ENCODE results near the gene ESYT2. TPM values are rescaled to one million over a fixed set of nuclear protein-coding genes. Genes with fewer than 3 reads are reported as not detected.

The ESYT2 gene
- polyA plus RNA-seq, 1 of the 3 experiments (the other 2 are of a cell fraction): 34.2 TPM

DNA sequence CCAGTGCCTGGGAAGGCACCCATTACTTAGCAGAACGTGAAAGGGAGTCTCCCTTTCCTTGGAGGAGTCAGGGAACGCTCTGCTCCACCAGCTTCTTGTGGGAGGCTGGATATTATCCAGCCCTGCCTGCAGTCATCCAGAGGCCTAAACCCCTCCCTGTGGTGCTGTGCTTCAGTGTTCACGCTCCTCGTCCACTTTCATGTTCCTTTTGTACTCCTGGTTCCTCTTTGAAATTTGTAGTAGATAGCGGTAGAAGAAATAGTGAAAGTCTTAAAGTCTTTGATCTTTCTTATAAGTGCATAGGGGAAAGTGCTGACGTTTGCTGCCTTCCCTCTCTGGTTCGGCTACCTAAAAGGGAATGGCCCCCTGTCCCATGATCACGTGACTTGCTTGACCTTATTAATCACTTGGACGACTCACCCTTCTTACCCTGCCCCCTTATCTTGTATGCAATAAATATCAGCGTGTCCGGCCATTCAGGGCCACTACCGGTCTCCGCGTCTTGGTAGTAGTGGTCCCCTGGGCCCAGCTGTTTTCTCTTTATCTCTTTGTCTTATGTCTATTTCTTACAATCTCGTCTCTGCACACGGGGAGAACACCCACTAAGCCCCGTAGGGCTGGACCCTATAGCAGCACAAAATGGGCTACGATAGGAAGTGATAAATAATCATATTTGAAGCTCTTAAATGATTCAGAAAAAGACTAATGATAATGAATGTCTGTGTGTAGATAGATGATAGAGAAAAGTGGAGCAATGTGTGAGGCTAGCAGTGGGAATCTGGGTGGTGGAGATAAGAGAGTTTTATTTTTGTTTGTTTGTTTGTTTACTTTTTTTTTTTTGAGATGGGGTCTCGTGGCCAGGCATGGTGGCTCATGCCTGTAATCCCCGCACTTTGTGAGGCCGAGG, 5.8 kb upstream of the ESYT2 start:
- Histone ChIP-seq H3K27me3 (ENCODE audit: insufficient read depth) (no peaks in the 10 kb centered on the region), H3K9ac (no peak overlapping the region), H3F3A (replicated peaks; ENCODE audit: insufficient read depth) (peaks cover 6% of the 10 kb centered on the region), H3K36me3 (replicated peaks in 1 of 2; ENCODE audit: control insufficient read depth in 1 of 2, insufficient read depth in 2 of 2, low read length in 1 of 2) (no peaks in the 10 kb centered on the region), H3K9me3 (no peaks in the 10 kb centered on the region), H3K79me2 (ENCODE audit: insufficient read depth) (no peaks in the 10 kb centered on the region), H3K4me1 (ENCODE audit: control insufficient read depth in 1 of 2, insufficient read depth in 2 of 2, low read depth in 1 of 2, low read length in 1 of 2) (peaks cover 0 to 2% of the 10 kb centered on the region in 2 experiments; a peak in 1 of 4 replicates), H2AFZ (ENCODE audit: low read depth) (no peak overlapping the region), H3K9me2 (no peaks in the 10 kb centered on the region), H4K20me1 (ENCODE audit: insufficient read depth) (no peaks in the 10 kb centered on the region), H3K4me2 (no peak overlapping the region), H3K27ac (ENCODE audit: low read depth in 2 of 2, low read length in 1 of 2) (no peak overlapping the region), H3K4me3 (ENCODE audit: low read depth in 2 of 2, low read length in 1 of 2) (no peak overlapping the region)
- ChIA-PET CTCF (interaction anchor here (1.0 to 1.7 kb wide), 2 partner anchors 20 to 142 kb away, joined by 3 to 4 read pairs; no protein-coding TSS in a partner anchor), POLR2A (no interaction called here)
- no peak for DNase-seq
- no peak for TF ChIP-seq RAD21 (IDR thresholded peaks at IDR 0.05; ENCODE audit: low read length)
- TF ChIP-seq, protein P1, sequence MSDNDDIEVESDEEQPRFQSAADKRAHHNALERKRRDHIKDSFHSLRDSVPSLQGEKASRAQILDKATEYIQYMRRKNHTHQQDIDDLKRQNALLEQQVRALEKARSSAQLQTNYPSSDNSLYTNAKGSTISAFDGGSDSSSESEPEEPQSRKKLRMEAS (IDR thresholded peaks at IDR 0.05; ENCODE audit: low read depth): no peak
- no peak for TF ChIP-seq SIN3A (IDR thresholded peaks at IDR 0.05; ENCODE audit: borderline replicate concordance, low read depth, low read length)
- TF ChIP-seq FOSL2 (IDR thresholded peaks at IDR 0.05; ENCODE audit: borderline replicate concordance, low read depth): no peak
- TF ChIP-seq, protein P2, sequence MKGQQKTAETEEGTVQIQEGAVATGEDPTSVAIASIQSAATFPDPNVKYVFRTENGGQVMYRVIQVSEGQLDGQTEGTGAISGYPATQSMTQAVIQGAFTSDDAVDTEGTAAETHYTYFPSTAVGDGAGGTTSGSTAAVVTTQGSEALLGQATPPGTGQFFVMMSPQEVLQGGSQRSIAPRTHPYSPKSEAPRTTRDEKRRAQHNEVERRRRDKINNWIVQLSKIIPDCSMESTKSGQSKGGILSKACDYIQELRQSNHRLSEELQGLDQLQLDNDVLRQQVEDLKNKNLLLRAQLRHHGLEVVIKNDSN (IDR thresholded peaks at IDR 0.05; ENCODE audit: borderline replicate concordance, low read depth): no peak
- TF ChIP-seq NFIC (IDR thresholded peaks at IDR 0.05; ENCODE audit: borderline replicate concordance): no peak
- TF ChIP-seq, protein P3, sequence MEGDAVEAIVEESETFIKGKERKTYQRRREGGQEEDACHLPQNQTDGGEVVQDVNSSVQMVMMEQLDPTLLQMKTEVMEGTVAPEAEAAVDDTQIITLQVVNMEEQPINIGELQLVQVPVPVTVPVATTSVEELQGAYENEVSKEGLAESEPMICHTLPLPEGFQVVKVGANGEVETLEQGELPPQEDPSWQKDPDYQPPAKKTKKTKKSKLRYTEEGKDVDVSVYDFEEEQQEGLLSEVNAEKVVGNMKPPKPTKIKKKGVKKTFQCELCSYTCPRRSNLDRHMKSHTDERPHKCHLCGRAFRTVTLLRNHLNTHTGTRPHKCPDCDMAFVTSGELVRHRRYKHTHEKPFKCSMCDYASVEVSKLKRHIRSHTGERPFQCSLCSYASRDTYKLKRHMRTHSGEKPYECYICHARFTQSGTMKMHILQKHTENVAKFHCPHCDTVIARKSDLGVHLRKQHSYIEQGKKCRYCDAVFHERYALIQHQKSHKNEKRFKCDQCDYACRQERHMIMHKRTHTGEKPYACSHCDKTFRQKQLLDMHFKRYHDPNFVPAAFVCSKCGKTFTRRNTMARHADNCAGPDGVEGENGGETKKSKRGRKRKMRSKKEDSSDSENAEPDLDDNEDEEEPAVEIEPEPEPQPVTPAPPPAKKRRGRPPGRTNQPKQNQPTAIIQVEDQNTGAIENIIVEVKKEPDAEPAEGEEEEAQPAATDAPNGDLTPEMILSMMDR (IDR thresholded peaks at IDR 0.05): no peak
- TF ChIP-seq, protein P4, sequence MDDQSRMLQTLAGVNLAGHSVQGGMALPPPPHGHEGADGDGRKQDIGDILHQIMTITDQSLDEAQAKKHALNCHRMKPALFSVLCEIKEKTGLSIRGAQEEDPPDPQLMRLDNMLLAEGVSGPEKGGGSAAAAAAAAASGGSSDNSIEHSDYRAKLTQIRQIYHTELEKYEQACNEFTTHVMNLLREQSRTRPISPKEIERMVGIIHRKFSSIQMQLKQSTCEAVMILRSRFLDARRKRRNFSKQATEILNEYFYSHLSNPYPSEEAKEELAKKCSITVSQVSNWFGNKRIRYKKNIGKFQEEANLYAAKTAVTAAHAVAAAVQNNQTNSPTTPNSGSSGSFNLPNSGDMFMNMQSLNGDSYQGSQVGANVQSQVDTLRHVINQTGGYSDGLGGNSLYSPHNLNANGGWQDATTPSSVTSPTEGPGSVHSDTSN (IDR thresholded peaks at IDR 0.05): no peak
- TF ChIP-seq RFX5 (IDR thresholded peaks at IDR 0.05; ENCODE audit: low read length): no peak
- WGBS (ENCODE audit: low lambda C conversion rate): 79% methylated on average over 21 of the region's 21 CpGs

DNA sequence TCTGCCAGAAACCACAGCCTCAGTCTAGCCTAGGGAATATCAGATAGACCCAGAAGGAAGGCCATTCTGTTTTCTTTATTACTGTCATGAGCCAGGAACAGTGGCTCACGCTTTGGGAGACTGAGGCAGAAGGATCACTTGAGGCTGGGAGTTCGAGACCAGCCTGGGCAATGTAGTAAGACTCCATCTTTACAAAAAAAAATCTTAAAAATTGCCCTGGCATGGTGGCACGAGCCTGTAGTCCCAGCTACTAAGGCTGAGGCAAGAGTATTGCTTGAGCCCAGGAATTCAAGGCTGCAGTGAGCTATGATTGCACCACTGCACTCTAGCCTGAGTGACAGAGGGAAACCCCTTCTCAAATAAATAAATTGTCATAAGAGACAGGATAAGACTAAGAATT, 3.7 kb upstream of the ESYT2 start:
- Histone ChIP-seq H3K9me2 (no peaks in the 10 kb centered on the region), H3K9me3 (no peaks in the 10 kb centered on the region), H3K4me2 (no peak overlapping the region), H3K4me1 (ENCODE audit: control insufficient read depth in 1 of 2, insufficient read depth in 2 of 2, low read depth in 1 of 2, low read length in 1 of 2) (peaks cover 0 to 3% of the 10 kb centered on the region in 2 experiments; a peak in 1 of 4 replicates), H3K27ac (ENCODE audit: low read depth in 2 of 2, low read length in 1 of 2) (no peak overlapping the region), H2AFZ (ENCODE audit: low read depth) (no peak overlapping the region), H3F3A (replicated peaks; ENCODE audit: insufficient read depth) (peaks cover 6% of the 10 kb centered on the region), H3K4me3 (ENCODE audit: low read depth in 2 of 2, low read length in 1 of 2) (no peak overlapping the region), H3K36me3 (replicated peaks in 1 of 2; ENCODE audit: control insufficient read depth in 1 of 2, insufficient read depth in 2 of 2, low read length in 1 of 2) (no peaks in the 10 kb centered on the region), H4K20me1 (ENCODE audit: insufficient read depth) (no peaks in the 10 kb centered on the region), H3K27me3 (ENCODE audit: insufficient read depth) (no peaks in the 10 kb centered on the region), H3K9ac (no peak overlapping the region), H3K79me2 (ENCODE audit: insufficient read depth) (peaks cover 6% of the 10 kb centered on the region)
- no peak for TF ChIP-seq GATA2 (CRISPR knock-in tag; IDR thresholded peaks at IDR 0.05)
- TF ChIP-seq, protein P3 (IDR thresholded peaks at IDR 0.05): no peak
- no peak for TF ChIP-seq EZH2phosphoT487 (IDR thresholded peaks at IDR 0.05; ENCODE audit: borderline replicate concordance, low read depth)
- no peak for TF ChIP-seq MEF2A (IDR thresholded peaks at IDR 0.05; ENCODE audit: borderline replicate concordance, low read depth)
- no peak for TF ChIP-seq FOXM1 (IDR thresholded peaks at IDR 0.05; ENCODE audit: low read depth)
- no peak for TF ChIP-seq FOSL2 (IDR thresholded peaks at IDR 0.05; ENCODE audit: borderline replicate concordance, low read depth)
- no peak for TF ChIP-seq GABPA (IDR thresholded peaks at IDR 0.05; ENCODE audit: low read depth)
- no peak for TF ChIP-seq POLR2AphosphoS5 (IDR thresholded peaks at IDR 0.05; ENCODE audit: low read depth, low read length)
- TF ChIP-seq EP300 (IDR thresholded peaks at IDR 0.05; ENCODE audit: borderline replicate concordance in 1 of 2, low read depth in 1 of 2, low read length in 1 of 2): no peak
- no peak for TF ChIP-seq NRF1 (IDR thresholded peaks at IDR 0.05; ENCODE audit: low read depth, low read length)
- POLR2A ChIA-PET: no interaction called here
- no peak for DNase-seq
- CTCF ChIA-PET: interaction anchor here (1.2 kb wide), 1 partner anchor 17 kb away, joined by 3 read pairs; no protein-coding TSS in a partner anchor
- 36% methylated on average over 3 of the region's 3 CpGs for WGBS (ENCODE audit: low lambda C conversion rate)

Measured in SK-N-SH (cell line).